ENCODE results near the gene CELA3A. TPM values are rescaled to one million over a fixed set of nuclear protein-coding genes. Genes with fewer than 3 reads are reported as not detected.
"Not testable (repeated sequence)": the region's sequence is repeated elsewhere in the genome, so short reads cannot be mapped to it uniquely, and the experiment has no call there.

The CELA3A gene
- total RNA-seq, 4 donors from 2014 or later: not detected

DNA sequence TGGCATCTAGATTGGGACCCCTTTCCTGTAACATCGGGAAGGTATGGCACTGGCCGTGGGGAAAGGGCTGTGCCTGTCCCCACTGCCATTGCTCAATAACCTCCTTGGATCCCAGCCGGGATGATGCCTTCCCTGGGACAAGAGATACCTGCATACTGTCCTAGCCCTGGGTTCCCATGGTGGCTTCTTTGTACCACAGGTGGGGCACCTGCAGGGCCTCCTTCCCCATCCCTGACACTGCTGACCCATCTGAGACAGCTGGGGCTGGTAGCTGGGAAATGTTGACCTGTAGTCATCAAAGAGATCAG lies 4.8 kb upstream of the CELA3A start:
- DNase-seq; in situ Hi-C loops (cut with MboI; ENCODE audit: low pct_ligation_motif_present in 1 of 4, low pct_unique_long_range_greater_than_20kb in 1 of 4, low sequenced_read_pairs in 3 of 4); H3K36me3 ChIP-seq; intact Hi-C loops (cut with DNase I; ENCODE audit: low total_unique reads); H3K9me3 ChIP-seq; H3K27me3 ChIP-seq: not testable (repeated sequence)
- H3K27ac ChIP-seq: peak overlapping the region in 3 of 4 donors; percentile 67 to 75 (median 69)
- 47 to 63% methylated on average over 2 to 3 of the region's 3 CpGs for WGBS, 2 donors (ENCODE audit: low coverage in 1 of 2)
- H3K4me3 ChIP-seq: peak overlapping the region in 1 of 4 donors; percentile 3
- peaks cover 0 to 14% (median 5%) of the 10 kb centered on the region in 4 donors for H3K4me1 ChIP-seq

DNA sequence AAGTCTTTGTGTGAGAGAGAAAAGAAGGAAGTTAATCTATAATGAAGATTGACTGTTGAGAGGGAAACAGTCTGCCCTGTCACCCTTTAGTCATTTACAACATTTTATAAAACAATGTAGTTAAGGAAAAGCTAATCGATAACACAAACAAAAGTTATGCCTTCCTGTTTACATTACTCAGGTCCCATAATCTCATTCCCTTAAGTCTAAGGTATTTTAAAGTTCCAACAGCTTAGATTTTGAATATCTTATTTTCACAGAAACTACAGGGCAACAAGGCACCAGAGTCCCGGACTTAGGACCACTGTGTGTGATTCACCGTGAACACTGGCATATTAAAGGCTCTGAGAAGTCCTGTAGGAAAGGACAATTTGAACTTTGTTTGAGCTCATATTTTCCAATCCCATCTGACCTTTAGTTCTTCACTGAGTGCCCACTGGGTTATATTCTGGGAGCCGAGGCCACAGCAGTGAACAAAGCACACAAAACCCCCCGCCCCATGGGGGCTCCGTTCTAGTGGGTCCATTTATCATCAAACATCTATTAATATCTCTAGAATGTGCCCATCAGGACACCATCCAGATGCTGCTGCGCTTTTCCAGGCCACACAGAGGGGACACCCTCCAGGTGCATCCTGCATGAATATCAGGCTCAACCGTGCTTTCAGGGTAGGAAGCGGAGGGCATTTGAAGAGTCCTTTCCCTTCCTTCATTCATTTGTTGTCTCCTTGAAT lies 3.4 kb upstream of the CELA3A start:
- DNase-seq; in situ Hi-C loops (cut with MboI; ENCODE audit: low pct_ligation_motif_present in 1 of 4, low pct_unique_long_range_greater_than_20kb in 1 of 4, low sequenced_read_pairs in 3 of 4); H3K9me3 ChIP-seq; intact Hi-C loops (cut with DNase I; ENCODE audit: low total_unique reads); H3K4me3 ChIP-seq; H3K27me3 ChIP-seq; H3K36me3 ChIP-seq: not testable (repeated sequence)
- H3K27ac ChIP-seq: peak overlapping the region in 3 of 4 donors; percentile 58 to 69 (median 67)
- 38 to 75% methylated on average over 4 to 9 of the region's 9 CpGs for WGBS, 2 donors (ENCODE audit: low coverage in 1 of 2)
- H3K4me1 ChIP-seq: peaks cover 0 to 14% (median 5%) of the 10 kb centered on the region in 4 donors

DNA sequence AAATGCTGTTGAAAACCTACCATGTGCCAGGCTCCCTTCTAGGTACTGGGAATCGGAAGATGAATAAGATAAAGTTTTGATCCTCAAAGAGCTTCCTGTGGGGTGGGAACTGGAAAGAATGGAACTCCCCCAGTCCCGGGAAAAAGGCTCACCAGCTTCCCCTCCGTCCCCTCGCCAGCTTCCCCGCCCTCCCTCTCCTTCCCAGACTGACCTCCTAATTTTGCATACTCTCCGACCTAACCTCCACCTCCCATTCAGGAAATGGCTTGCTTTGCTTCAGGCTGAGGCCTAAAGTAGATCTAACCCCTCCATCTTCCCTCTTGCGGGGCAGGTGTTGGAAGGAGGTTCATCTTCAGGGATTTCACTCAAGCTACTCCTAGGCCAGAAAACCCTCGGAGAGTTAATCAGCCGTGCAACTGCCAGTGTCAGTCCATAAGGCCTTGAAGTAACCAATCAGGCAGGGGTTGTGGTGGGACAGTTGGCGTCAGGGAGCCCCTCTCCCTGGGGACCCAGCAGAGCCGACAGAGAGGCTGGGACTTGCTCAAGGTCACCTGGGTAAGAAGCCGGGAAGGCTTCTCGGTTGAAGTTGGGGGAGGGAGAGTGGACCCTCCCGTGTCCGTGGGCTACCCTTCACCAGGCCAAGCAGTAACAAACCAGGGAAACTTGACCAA lies 2.7 kb upstream of the CELA3A start:
- intact Hi-C loops (cut with DNase I; ENCODE audit: low total_unique reads); H3K27me3 ChIP-seq; H3K36me3 ChIP-seq; DNase-seq; H3K4me3 ChIP-seq; H3K9me3 ChIP-seq; in situ Hi-C loops (cut with MboI; ENCODE audit: low pct_ligation_motif_present in 1 of 4, low pct_unique_long_range_greater_than_20kb in 1 of 4, low sequenced_read_pairs in 3 of 4): not testable (repeated sequence)
- H3K4me1 ChIP-seq: peaks cover 0 to 14% (median 5%) of the 10 kb centered on the region in 4 donors
- WGBS, 2 donors (ENCODE audit: low coverage in 1 of 2): 58% methylated on average over 6 of the region's 15 CpGs; no CpG with 5 or more reads in 1 of the 2 donors
- H3K27ac ChIP-seq: peak overlapping the region in 1 of 4 donors; percentile 58

DNA sequence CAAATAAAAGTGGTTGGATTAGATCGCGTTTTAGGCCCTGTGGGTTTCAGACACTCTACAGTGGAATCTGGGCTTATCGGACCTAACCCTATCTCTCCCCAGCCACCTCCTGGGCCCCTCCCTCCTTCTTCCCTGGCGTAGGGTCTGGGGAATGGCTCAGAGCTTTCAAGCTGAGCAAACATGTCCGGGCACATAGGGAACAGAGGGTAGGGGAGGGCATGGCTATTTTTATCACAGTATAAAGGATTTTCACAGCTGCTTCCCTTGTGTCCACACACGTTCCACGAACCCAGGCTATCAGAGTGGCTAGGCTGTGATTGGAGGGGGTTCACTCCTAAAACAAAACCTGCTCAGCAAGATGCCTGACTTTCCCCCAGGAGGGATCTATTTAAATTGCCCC lies 1.8 kb upstream of the CELA3A start:
- H3K27me3 ChIP-seq; H3K9me3 ChIP-seq; H3K36me3 ChIP-seq; intact Hi-C loops (cut with DNase I; ENCODE audit: low total_unique reads); H3K4me3 ChIP-seq; in situ Hi-C loops (cut with MboI; ENCODE audit: low pct_ligation_motif_present in 1 of 4, low pct_unique_long_range_greater_than_20kb in 1 of 4, low sequenced_read_pairs in 3 of 4); H3K27ac ChIP-seq; DNase-seq: not testable (repeated sequence)
- WGBS, 2 donors (ENCODE audit: low coverage in 1 of 2): 28% methylated on average over 3 of the region's 7 CpGs; no CpG with 5 or more reads in 1 of the 2 donors
- peaks cover 0 to 14% (median 5%) of the 10 kb centered on the region in 4 donors for H3K4me1 ChIP-seq

DNA sequence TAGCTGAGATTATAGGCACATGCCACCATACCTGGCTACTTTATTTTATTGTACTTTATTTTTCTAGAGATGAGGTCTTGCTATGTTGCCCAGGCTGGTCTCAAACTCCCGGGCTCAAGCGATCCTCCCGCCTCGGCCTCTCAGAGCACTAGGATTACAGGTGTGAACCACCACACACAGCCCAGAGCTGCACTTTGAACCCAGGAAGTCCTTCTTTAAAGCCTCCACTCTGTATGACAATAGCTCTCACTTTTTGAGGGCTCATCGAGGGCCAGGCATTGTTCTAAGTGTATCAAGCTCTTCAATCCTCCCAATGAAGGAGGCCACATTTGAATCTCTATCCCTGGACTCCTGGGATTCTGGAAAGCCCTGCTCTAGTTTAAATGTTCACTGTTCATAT lies 1.0 kb downstream of the CELA3A start:
- H3K9me3 ChIP-seq; H3K27ac ChIP-seq; H3K4me3 ChIP-seq; H3K27me3 ChIP-seq; intact Hi-C loops (cut with DNase I; ENCODE audit: low total_unique reads); in situ Hi-C loops (cut with MboI; ENCODE audit: low pct_ligation_motif_present in 1 of 4, low pct_unique_long_range_greater_than_20kb in 1 of 4, low sequenced_read_pairs in 3 of 4); H3K4me1 ChIP-seq; DNase-seq; H3K36me3 ChIP-seq: not testable (repeated sequence)
- WGBS, 2 donors (ENCODE audit: low coverage in 1 of 2): 44% methylated on average over 2 of the region's 5 CpGs; no CpG with 5 or more reads in 1 of the 2 donors

DNA sequence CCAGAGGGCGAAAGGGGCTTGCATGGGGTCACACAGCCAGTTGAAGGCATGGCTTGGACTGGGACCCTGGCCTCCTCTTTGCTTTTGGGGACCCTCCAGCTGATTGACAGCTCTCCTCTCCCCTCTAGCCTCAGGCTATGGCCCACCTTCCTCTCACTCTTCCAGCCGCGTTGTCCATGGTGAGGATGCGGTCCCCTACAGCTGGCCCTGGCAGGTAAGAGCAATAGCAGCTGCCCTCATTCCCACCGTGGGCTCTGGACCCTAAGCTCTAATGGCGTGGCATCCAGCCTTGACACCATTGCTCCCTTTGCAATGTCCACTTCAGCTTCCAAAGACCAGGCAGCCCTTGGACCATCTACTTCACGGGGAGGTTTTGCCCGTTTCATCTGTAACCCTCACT lies 1.4 kb downstream of the CELA3A start:
- H3K4me3 ChIP-seq; H3K9me3 ChIP-seq; H3K27me3 ChIP-seq; H3K27ac ChIP-seq; H3K4me1 ChIP-seq; DNase-seq; in situ Hi-C loops (cut with MboI; ENCODE audit: low pct_ligation_motif_present in 1 of 4, low pct_unique_long_range_greater_than_20kb in 1 of 4, low sequenced_read_pairs in 3 of 4); H3K36me3 ChIP-seq; intact Hi-C loops (cut with DNase I; ENCODE audit: low total_unique reads): not testable (repeated sequence)
- 83% methylated on average over 8 of the region's 8 CpGs; no CpG with 5 or more reads in 1 of the 2 donors for WGBS, 2 donors (ENCODE audit: low coverage in 1 of 2)

DNA sequence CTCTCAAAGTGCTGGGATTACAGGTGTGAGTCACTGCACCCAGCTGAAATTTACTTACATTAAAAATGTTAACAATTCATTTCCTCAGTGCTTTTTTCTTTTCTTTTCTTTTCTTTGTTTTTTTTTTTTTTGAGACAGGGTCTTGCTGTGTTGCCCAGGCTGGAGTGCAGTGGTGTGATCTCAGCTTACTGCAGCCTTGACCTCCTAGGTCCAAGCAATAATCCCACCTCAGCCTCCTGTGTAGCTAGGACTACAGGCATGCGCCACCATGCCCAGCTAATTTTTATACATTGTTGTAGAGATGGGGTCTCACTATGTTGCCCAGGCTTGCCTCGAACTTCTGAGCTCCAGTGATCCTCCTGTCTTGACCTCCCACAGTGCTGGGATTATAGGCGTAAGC lies 2.5 kb downstream of the CELA3A start:
- H3K27ac ChIP-seq; DNase-seq; H3K4me1 ChIP-seq; H3K4me3 ChIP-seq; in situ Hi-C loops (cut with MboI; ENCODE audit: low pct_ligation_motif_present in 1 of 4, low pct_unique_long_range_greater_than_20kb in 1 of 4, low sequenced_read_pairs in 3 of 4); H3K36me3 ChIP-seq; H3K9me3 ChIP-seq; H3K27me3 ChIP-seq: not testable (repeated sequence)
- intact Hi-C loops (cut with DNase I; ENCODE audit: low total_unique reads): loop anchor here (2.0 kb wide), 1 partner anchor 17 kb away; no protein-coding TSS in a partner anchor
- WGBS, 2 donors (ENCODE audit: low coverage in 1 of 2): 93% methylated on average over 3 of the region's 3 CpGs; no CpG with 5 or more reads in 1 of the 2 donors
